GM10248 (cell line): Measurements from ENCODE around the gene MKRN2.

Experiments used
- CTCF ChIA-PET: fragments of 300-600 bp; sonication (Branson Sonifier 250); formaldehyde crosslinking; extraction: SDS; loops from one replicate; lab custom pipeline; 2021; ENCODE audit warnings: antibody characterized with exemption; lab: Yijun Ruan, JAX
- POLR2A ChIA-PET: fragments of 350-650 bp; sonication (Branson Sonifier 250); formaldehyde crosslinking; extraction: SDS; loops from one replicate; lab custom pipeline; 2020; ENCODE audit warnings: antibody characterized with exemption; lab: Yijun Ruan, JAX
- DNase-seq: peaks from one replicate; pipeline ENCODE4 v3.0.0; 2012; ENCODE audit errors: extremely low spot score
- CTCF ChIP-seq: IDR thresholded peaks from 2 replicates; pipeline ENCODE4 v1.5.1; 2012; ENCODE audit warnings: mild to moderate bottlenecking, low read depth; ENCODE audit errors: extremely low read depth, missing control alignments, control extremely low read depth

Gene MKRN2

GRCh38 chr3:12633108-12633507, 76.2 kb downstream of the MKRN2 start:
- no peak for TF ChIP-seq CTCF
- CTCF ChIA-PET: no interaction called here
- no peak for DNase-seq
- POLR2A ChIA-PET: no interaction called here
